Stimulated activated CD4-positive, alpha-beta T cell treated with anti-CD3 and anti-CD28 coated beads, TNF-alpha, amount 100 ng/mL, for 48 hours (primary cell): ENCODE data around the gene CACNA1C.
"Not testable (repeated sequence)": the region's sequence is repeated elsewhere in the genome, so short reads cannot be mapped to it uniquely, and the experiment has no call there.

Experiments used
- DNase-seq, 3 donors: peaks; one replicate each; pipeline ENCODE4 v3.0.0-alpha.2; 2020; ENCODE audit warnings: low read depth in 3 of 3

The CACNA1C gene

DNA sequence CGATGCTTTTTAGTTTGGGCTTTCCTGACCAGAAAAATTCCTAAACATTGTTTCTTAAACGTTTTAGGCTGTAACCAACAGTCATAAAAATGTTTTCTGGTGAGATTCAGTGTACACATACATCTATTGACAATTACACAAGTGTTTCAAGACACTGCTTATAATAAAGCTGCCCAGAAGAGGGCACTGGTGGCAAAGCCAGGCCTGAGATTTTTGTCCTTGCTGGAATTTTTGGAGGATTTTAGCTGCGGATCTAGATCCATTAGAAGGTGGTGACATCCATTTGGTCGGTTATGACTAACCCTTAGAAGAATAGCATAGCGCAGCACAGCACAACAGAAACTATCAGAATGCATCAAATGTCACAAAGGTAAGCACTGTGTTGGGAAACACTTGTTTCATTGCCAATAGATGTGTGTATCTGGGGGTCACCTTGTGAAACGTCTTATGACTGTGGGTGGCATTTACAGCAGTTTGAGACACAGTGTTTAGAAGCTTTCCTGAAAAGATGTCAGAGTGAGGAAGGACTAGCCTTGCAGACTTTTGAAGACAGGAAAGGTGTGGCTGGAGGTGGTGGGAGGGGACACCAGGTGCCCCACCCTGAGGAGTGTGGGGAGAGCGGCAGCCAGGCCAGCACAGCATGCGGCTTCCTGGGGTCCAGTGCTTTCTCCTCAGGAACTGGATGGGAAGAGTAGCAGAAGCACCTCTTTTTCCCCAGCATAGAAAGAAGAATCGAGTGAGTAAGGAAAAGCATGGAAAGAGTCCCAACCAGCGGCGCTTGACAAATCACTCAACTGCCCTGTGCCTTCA lies 687.2 kb downstream of the CACNA1C start:
- no peak for DNase-seq

- DNase-seq, result not testable (repeated sequence)
Observed at GRCh38 chr12:2742037-2742436, 689.2 kb downstream of the CACNA1C start.

GRCh38 chr12:2743478-2743877 lies 690.7 kb downstream of the CACNA1C start:
- DNase-seq, result no peak

GRCh38 chr12:2745655-2746054 lies 692.9 kb downstream of the CACNA1C start:
- DNase-seq, result no peak
